ENCODE measurements around the gene GSTO1.
A peak's percentile ranks its signal among the peaks of the same experiment; 100 is the strongest.

The GSTO1 gene

GRCh38 chr10:104243512-104243911 lies 11.2 kb upstream of the GSTO1 start:
- no peak overlapping the region for H3K4me3 ChIP-seq (ENCODE audit: low read depth, low read length)
- H3K23ac ChIP-seq (ENCODE audit: low read length), result no peak overlapping the region
- H3K79me1 ChIP-seq (ENCODE audit: low read length), result no peaks in the 10 kb centered on the region
- no peak overlapping the region for H3K4ac ChIP-seq (ENCODE audit: low read depth, low read length)
- no peak overlapping the region for H3K9ac ChIP-seq (ENCODE audit: low read length)
- H2BK12ac ChIP-seq (ENCODE audit: low read length), result no peak overlapping the region
- WGBS (ENCODE audit: extremely low coverage, insufficient coverage, insufficient read length), result no CpG with 5 or more reads among the region's 5 CpGs
- no peak overlapping the region for H4K91ac ChIP-seq (ENCODE audit: low read depth, low read length)
- H3K9me3 ChIP-seq (ENCODE audit: insufficient read depth, low read depth, low read length), result peaks cover 8% of the 10 kb centered on the region
- no peak overlapping the region for H4K12ac ChIP-seq (ENCODE audit: low read depth, low read length)
- no peak overlapping the region for H2BK120ac ChIP-seq (ENCODE audit: insufficient read depth, low read length, poor library complexity)
- no peak overlapping the region for H3K18ac ChIP-seq (ENCODE audit: low read length)
- no peak for DNase-seq
- no peak overlapping the region for H4K8ac ChIP-seq (ENCODE audit: low read depth, low read length)
- no peak overlapping the region for H2AFZ ChIP-seq (ENCODE audit: insufficient read depth, low read length, poor library complexity)
- H3K4me2 ChIP-seq (ENCODE audit: low read length), result no peak overlapping the region
- H2BK5ac ChIP-seq (ENCODE audit: low read depth, low read length, poor library complexity), result no peak overlapping the region
- peaks cover 0 to 2% of the 10 kb centered on the region in 2 experiments for H3K4me1 ChIP-seq (ENCODE audit: control insufficient read depth in 1 of 2, insufficient read depth in 2 of 2, low read length in 2 of 2)
- no peaks in the 10 kb centered on the region for H3K79me2 ChIP-seq (ENCODE audit: control insufficient read depth, insufficient read depth, low read length, poor library complexity)
- H3K36me3 ChIP-seq (ENCODE audit: control insufficient read depth in 1 of 2, insufficient read depth in 2 of 2, low read length in 2 of 2), result no peaks in the 10 kb centered on the region
- H3K27me3 ChIP-seq (ENCODE audit: insufficient read depth, low read length), result no peaks in the 10 kb centered on the region
- no peak overlapping the region for H3K14ac ChIP-seq (ENCODE audit: low read length)
- H2AK5ac ChIP-seq (ENCODE audit: low read length), result no peak overlapping the region
- no peak overlapping the region for H3K27ac ChIP-seq (ENCODE audit: low read depth, low read length)

DNA sequence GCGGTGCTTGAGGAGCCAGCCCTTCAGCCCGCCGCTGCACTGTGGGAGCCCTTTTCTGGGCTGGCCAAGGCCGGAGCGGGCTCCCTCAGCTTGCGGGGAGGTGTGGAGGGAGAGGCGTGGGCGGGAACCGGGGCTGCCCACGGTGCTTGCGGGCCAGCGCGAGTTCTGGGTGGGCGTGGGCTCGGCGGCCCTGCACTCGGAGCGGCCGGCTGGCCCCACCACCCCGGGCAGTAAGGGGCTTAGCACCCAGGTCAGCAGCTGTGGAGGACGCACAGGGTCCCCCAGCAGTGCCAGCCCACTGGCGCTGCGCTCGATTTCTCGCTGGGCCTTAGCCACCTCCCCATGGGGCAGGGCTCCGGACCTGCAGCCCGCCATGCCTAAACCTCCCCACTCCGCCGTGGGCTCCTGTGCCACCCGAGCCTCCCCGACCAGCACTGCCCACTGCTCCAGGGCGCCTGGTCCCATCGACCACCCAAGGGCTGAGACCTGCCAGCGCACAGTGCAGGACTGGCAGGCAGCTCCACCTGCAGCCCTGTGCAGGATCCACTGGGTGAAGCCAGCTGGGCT lies 9.5 kb upstream of the GSTO1 start:
- H3K18ac ChIP-seq (ENCODE audit: low read length), result no peak overlapping the region
- no peak overlapping the region for H2AK5ac ChIP-seq (ENCODE audit: low read length)
- H4K12ac ChIP-seq (ENCODE audit: low read depth, low read length), result no peak overlapping the region
- H3K9me3 ChIP-seq (ENCODE audit: insufficient read depth, low read depth, low read length), result peaks cover 8% of the 10 kb centered on the region
- DNase-seq, result no peak
- H3K79me1 ChIP-seq (ENCODE audit: low read length), result no peaks in the 10 kb centered on the region
- no peak overlapping the region for H2BK5ac ChIP-seq (ENCODE audit: low read depth, low read length, poor library complexity)
- H3K36me3 ChIP-seq (ENCODE audit: control insufficient read depth in 1 of 2, insufficient read depth in 2 of 2, low read length in 2 of 2), result no peaks in the 10 kb centered on the region
- no peak overlapping the region for H3K9ac ChIP-seq (ENCODE audit: low read length)
- H2BK12ac ChIP-seq (ENCODE audit: low read length), result no peak overlapping the region
- H3K4me1 ChIP-seq (ENCODE audit: control insufficient read depth in 1 of 2, insufficient read depth in 2 of 2, low read length in 2 of 2), result peaks cover 0 to 2% of the 10 kb centered on the region in 2 experiments
- no peak overlapping the region for H2BK120ac ChIP-seq (ENCODE audit: insufficient read depth, low read length, poor library complexity)
- no peak overlapping the region for H3K4me3 ChIP-seq (ENCODE audit: low read depth, low read length)
- no peak overlapping the region for H4K91ac ChIP-seq (ENCODE audit: low read depth, low read length)
- H3K14ac ChIP-seq (ENCODE audit: low read length), result no peak overlapping the region
- WGBS (ENCODE audit: extremely low coverage, insufficient coverage, insufficient read length), result no CpG with 5 or more reads among the region's 34 CpGs
- H3K27me3 ChIP-seq (ENCODE audit: insufficient read depth, low read length), result no peaks in the 10 kb centered on the region
- H4K8ac ChIP-seq (ENCODE audit: low read depth, low read length), result no peak overlapping the region
- H3K4ac ChIP-seq (ENCODE audit: low read depth, low read length), result no peak overlapping the region
- H3K79me2 ChIP-seq (ENCODE audit: control insufficient read depth, insufficient read depth, low read length, poor library complexity), result no peaks in the 10 kb centered on the region
- no peak overlapping the region for H3K27ac ChIP-seq (ENCODE audit: low read depth, low read length)
- H2AFZ ChIP-seq (ENCODE audit: insufficient read depth, low read length, poor library complexity), result no peak overlapping the region
- H3K23ac ChIP-seq (ENCODE audit: low read length), result no peak overlapping the region
- no peak overlapping the region for H3K4me2 ChIP-seq (ENCODE audit: low read length)

DNA sequence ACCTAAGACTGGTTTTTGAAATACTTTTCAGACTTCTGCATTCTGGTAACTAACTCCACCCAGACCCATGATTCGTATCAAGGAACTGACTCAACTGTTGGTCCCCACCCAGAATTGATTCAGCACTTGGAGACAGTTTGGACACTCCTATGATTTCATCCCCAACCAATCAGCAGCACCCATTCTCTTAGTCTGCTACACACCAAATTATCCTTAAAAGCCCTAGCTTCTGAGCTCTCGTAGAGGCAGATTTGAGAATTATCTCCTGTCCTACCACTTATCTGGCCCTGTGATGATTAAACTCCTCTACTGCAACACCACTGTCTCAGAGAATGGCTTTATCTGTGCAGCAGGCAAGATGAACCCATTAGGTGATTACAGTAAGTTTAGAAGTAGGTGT lies 7.7 kb upstream of the GSTO1 start:
- Histone ChIP-seq H3K27ac (ENCODE audit: low read depth, low read length) (no peak overlapping the region), H3K9me3 (ENCODE audit: insufficient read depth, low read depth, low read length) (peaks cover 8% of the 10 kb centered on the region), H3K4me1 (ENCODE audit: control insufficient read depth in 1 of 2, insufficient read depth in 2 of 2, low read length in 2 of 2) (peaks cover 0 to 2% of the 10 kb centered on the region in 2 experiments), H3K18ac (ENCODE audit: low read length) (no peak overlapping the region), H4K8ac (ENCODE audit: low read depth, low read length) (no peak overlapping the region), H3K36me3 (ENCODE audit: control insufficient read depth in 1 of 2, insufficient read depth in 2 of 2, low read length in 2 of 2) (no peaks in the 10 kb centered on the region), H3K23ac (ENCODE audit: low read length) (no peak overlapping the region), H2BK120ac (ENCODE audit: insufficient read depth, low read length, poor library complexity) (no peak overlapping the region), H3K27me3 (ENCODE audit: insufficient read depth, low read length) (no peaks in the 10 kb centered on the region), H3K14ac (ENCODE audit: low read length) (no peak overlapping the region), H2BK12ac (ENCODE audit: low read length) (no peak overlapping the region), H3K79me2 (ENCODE audit: control insufficient read depth, insufficient read depth, low read length, poor library complexity) (no peaks in the 10 kb centered on the region), H2BK5ac (ENCODE audit: low read depth, low read length, poor library complexity) (no peak overlapping the region), H3K4me2 (ENCODE audit: low read length) (no peak overlapping the region), H2AK5ac (ENCODE audit: low read length) (no peak overlapping the region), H4K12ac (ENCODE audit: low read depth, low read length) (no peak overlapping the region), H4K91ac (ENCODE audit: low read depth, low read length) (no peak overlapping the region), H2AFZ (ENCODE audit: insufficient read depth, low read length, poor library complexity) (no peak overlapping the region), H3K4me3 (ENCODE audit: low read depth, low read length) (no peak overlapping the region), H3K79me1 (ENCODE audit: low read length) (no peaks in the 10 kb centered on the region), H3K9ac (ENCODE audit: low read length) (no peak overlapping the region), H3K4ac (ENCODE audit: low read depth, low read length) (no peak overlapping the region)
- no CpG with 5 or more reads among the region's 2 CpGs for WGBS (ENCODE audit: extremely low coverage, insufficient coverage, insufficient read length)
- peak; percentile 34 to 45 for DNase-seq

GRCh38 chr10:104247513-104248146 lies 7.1 kb upstream of the GSTO1 start:
- H3K4me1 ChIP-seq (ENCODE audit: control insufficient read depth in 1 of 2, insufficient read depth in 2 of 2, low read length in 2 of 2), result peaks cover 0 to 2% of the 10 kb centered on the region in 2 experiments
- no peak overlapping the region for H2AFZ ChIP-seq (ENCODE audit: insufficient read depth, low read length, poor library complexity)
- H2BK12ac ChIP-seq (ENCODE audit: low read length), result no peak overlapping the region
- H3K79me2 ChIP-seq (ENCODE audit: control insufficient read depth, insufficient read depth, low read length, poor library complexity), result no peaks in the 10 kb centered on the region
- peak in 1 of 2 donors; percentile 53 for DNase-seq
- no peak overlapping the region for H3K4me2 ChIP-seq (ENCODE audit: low read length)
- no peak overlapping the region for H3K4me3 ChIP-seq (ENCODE audit: low read depth, low read length)
- no peak overlapping the region for H2BK5ac ChIP-seq (ENCODE audit: low read depth, low read length, poor library complexity)
- no peak overlapping the region for H3K9ac ChIP-seq (ENCODE audit: low read length)
- H3K27me3 ChIP-seq (ENCODE audit: insufficient read depth, low read length), result no peaks in the 10 kb centered on the region
- no peak overlapping the region for H3K4ac ChIP-seq (ENCODE audit: low read depth, low read length)
- H3K27ac ChIP-seq (ENCODE audit: low read depth, low read length), result no peak overlapping the region
- WGBS (ENCODE audit: extremely low coverage, insufficient coverage, insufficient read length), result no CpG with 5 or more reads among the region's 3 CpGs
- no peak overlapping the region for H3K14ac ChIP-seq (ENCODE audit: low read length)
- H3K23ac ChIP-seq (ENCODE audit: low read length), result no peak overlapping the region
- H2AK5ac ChIP-seq (ENCODE audit: low read length), result no peak overlapping the region
- H3K9me3 ChIP-seq (ENCODE audit: insufficient read depth, low read depth, low read length), result peaks cover 8% of the 10 kb centered on the region
- no peaks in the 10 kb centered on the region for H3K36me3 ChIP-seq (ENCODE audit: control insufficient read depth in 1 of 2, insufficient read depth in 2 of 2, low read length in 2 of 2)
- H2BK120ac ChIP-seq (ENCODE audit: insufficient read depth, low read length, poor library complexity), result no peak overlapping the region
- no peak overlapping the region for H4K8ac ChIP-seq (ENCODE audit: low read depth, low read length)
- H4K12ac ChIP-seq (ENCODE audit: low read depth, low read length), result no peak overlapping the region
- H3K79me1 ChIP-seq (ENCODE audit: low read length), result no peaks in the 10 kb centered on the region
- no peak overlapping the region for H3K18ac ChIP-seq (ENCODE audit: low read length)
- no peak overlapping the region for H4K91ac ChIP-seq (ENCODE audit: low read depth, low read length)
